AG04450 (cell line): ENCODE results near the gene MYO1C. TPM values are rescaled to one million over a fixed set of nuclear protein-coding genes. Genes with fewer than 3 reads are reported as not detected.

Experiments
- CTCF ChIA-PET: fragments of 300-600, 350-600 bp; formaldehyde crosslinking; extraction: SDS; loops from one replicate; lab custom pipeline; 2022; ENCODE audit warnings: antibody characterized with exemption, inconsistent platforms; lab: Charles Lee
- POLR2A ChIA-PET: fragments of 350-600 bp; formaldehyde crosslinking; extraction: SDS; loops from one replicate; lab custom pipeline; 2021; ENCODE audit warnings: antibody characterized with exemption, inconsistent platforms; lab: Yijun Ruan, JAX
- DNase-seq: peaks from one replicate; pipeline ENCODE4 v3.0.0-alpha.2; 2011; ENCODE audit warnings: low read depth, low spot score
- H3K27ac ChIP-seq: one replicate; pipeline ENCODE4 v1.5.1; 2012; ENCODE audit warnings: low read depth, low read length, control low read depth
- H3K27me3 ChIP-seq: one replicate; pipeline ENCODE4 v1.6.0; 2012; ENCODE audit warnings: low read length; ENCODE audit not compliant: control insufficient read depth, insufficient read depth
- H3K4me3 ChIP-seq: 2 replicates; pipeline ENCODE4 v1.5.1; 2011; ENCODE audit warnings: mild to moderate bottlenecking, low read depth, low read length, control low read depth
- H3K9me3 ChIP-seq: 2 replicates; pipeline ENCODE4 v1.5.1; 2012; ENCODE audit warnings: low read length; ENCODE audit not compliant: control insufficient read depth, insufficient read depth
- polyA plus RNA-seq: library from polyadenylated mRNA; depleted of rRNA; stranded (reverse); fragments of >200 nt; gene quantifications from 2 replicates; pipeline ENCODE4 v1.2.3, GENCODE V29; 2011
- TF ChIP-seq, protein P1 (sequence below): IDR thresholded peaks from 2 replicates; pipeline ENCODE4 v1.5.1; 2011; ENCODE audit warnings: low read depth, low read length, control low read depth, inconsistent platforms

The MYO1C gene
- polyA plus RNA-seq, 1 experiment: 147 TPM

DNA sequence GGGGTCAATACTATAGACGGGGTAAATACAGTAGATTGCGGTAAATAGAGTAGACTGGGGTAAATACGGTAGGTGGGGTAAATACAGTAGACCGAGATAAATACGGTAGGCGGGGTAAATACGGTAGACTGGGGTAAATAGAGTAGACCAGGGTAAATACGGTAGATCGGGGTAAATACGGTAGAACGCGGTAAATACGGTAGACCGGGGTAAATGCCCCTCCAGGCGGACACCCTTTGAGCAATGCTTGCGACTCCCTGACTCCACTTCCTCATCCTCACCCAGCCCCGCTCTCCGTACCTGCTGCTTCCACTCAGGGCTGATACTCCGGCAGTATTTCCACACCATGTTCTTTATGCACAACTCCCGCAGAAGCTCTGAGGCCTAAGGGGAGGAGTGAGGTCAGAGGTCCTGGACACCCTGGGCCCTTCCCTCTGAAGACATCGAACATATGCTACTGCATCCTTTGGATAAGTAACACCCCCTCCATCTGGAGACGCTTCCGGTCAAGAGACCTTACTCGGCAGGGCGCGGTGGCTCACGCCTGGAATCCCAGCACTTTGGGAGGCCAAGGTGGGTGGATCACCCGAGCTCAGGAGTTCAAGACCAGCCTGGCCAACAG, 23.1 kb downstream of the MYO1C start:
- TF ChIP-seq, protein P1, sequence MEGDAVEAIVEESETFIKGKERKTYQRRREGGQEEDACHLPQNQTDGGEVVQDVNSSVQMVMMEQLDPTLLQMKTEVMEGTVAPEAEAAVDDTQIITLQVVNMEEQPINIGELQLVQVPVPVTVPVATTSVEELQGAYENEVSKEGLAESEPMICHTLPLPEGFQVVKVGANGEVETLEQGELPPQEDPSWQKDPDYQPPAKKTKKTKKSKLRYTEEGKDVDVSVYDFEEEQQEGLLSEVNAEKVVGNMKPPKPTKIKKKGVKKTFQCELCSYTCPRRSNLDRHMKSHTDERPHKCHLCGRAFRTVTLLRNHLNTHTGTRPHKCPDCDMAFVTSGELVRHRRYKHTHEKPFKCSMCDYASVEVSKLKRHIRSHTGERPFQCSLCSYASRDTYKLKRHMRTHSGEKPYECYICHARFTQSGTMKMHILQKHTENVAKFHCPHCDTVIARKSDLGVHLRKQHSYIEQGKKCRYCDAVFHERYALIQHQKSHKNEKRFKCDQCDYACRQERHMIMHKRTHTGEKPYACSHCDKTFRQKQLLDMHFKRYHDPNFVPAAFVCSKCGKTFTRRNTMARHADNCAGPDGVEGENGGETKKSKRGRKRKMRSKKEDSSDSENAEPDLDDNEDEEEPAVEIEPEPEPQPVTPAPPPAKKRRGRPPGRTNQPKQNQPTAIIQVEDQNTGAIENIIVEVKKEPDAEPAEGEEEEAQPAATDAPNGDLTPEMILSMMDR: no peak
- Histone ChIP-seq H3K27ac (no peak overlapping the region), H3K9me3 (no peaks in the 10 kb centered on the region; the same call in 1 of the 2 replicates), H3K4me3 (no peak overlapping the region), H3K27me3 (no peaks in the 10 kb centered on the region)
- ChIA-PET POLR2A (interaction anchor here (1.2 kb wide), 1 partner anchor 10 kb away, joined by 3 read pairs; no protein-coding TSS in a partner anchor), CTCF (no interaction called here)
- DNase-seq: no peak

GRCh38 chr17:1467898-1468492, 24.5 kb downstream of the MYO1C start:
- TF ChIP-seq, protein P1: no peak
- DNase-seq: no peak
- Histone ChIP-seq H3K9me3 (no peaks in the 10 kb centered on the region; the same call in 1 of the 2 replicates), H3K4me3 (no peak overlapping the region), H3K27ac (no peak overlapping the region), H3K27me3 (no peaks in the 10 kb centered on the region)
- CTCF ChIA-PET: no interaction called here
- POLR2A ChIA-PET: interaction anchor here (0.9 to 1.6 kb wide), 2 partner anchors 9 kb away, joined by 3 to 5 read pairs; no protein-coding TSS in a partner anchor

- Histone ChIP-seq H3K27me3 (no peaks in the 10 kb centered on the region), H3K4me3 (no peak overlapping the region), H3K27ac (no peak overlapping the region), H3K9me3 (no peaks in the 10 kb centered on the region; the same call in 1 of the 2 replicates)
- no peak for DNase-seq
- ChIA-PET POLR2A (interaction anchor here (1.6 kb wide), 1 partner anchor 10 kb away, joined by 3 read pairs; no protein-coding TSS in a partner anchor), CTCF (no interaction called here)
- TF ChIP-seq, protein P1: no peak
Measured at GRCh38 chr17:1467258-1467657, 25.2 kb downstream of the MYO1C start.

DNA sequence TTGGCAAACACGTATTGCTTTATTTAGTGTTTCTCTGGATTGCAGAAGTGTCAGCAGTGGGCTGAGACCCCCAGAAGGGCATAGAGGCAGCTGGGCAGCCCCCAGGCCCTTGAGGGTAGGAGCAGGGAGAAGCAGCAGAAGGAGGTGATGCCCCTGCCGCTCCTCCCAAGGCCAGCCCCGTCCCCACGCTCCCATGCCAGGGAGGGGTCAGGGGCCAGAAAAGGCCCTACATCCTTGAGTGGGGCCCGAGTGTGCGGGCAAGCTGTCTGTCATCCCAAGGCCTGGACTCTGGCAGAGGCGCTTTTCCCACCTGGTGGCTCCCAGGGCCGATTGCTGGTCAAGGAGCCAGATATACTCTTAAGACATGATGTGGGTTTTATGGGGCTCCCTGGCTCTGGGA, 28.3 kb downstream of the MYO1C start:
- DNase-seq: no peak
- TF ChIP-seq, protein P1: no peak
- no peak overlapping the region for H3K27ac ChIP-seq

More for the DNA sequence above, 28.3 kb downstream of the MYO1C start:
- H3K27me3 ChIP-seq: no peaks in the 10 kb centered on the region
- no peak overlapping the region for H3K4me3 ChIP-seq
- ChIA-PET POLR2A (no interaction called here), CTCF (no interaction called here)
- peaks cover 5% of the 10 kb centered on the region; the same call in 1 of the 2 replicates for H3K9me3 ChIP-seq
